Activated CD4-positive, alpha-beta T cell treated with anti-CD3 and anti-CD28 coated beads for 48 hours (primary cell): Measurements from ENCODE around the gene UBE2U.
"Not testable (repeated sequence)": the region's sequence is repeated elsewhere in the genome, so short reads cannot be mapped to it uniquely, and the experiment has no call there.

Source experiments
- DNase-seq: peaks from one replicate; pipeline ENCODE4 v3.0.0-alpha.2; 2020

Gene UBE2U

GRCh38 chr1:64194168-64195080, 9.0 kb upstream of the UBE2U start:
- no peak for DNase-seq

GRCh38 chr1:64195081-64195395, 8.4 kb upstream of the UBE2U start:
- DNase-seq: no peak

GRCh38 chr1:64196074-64196870, 7.2 kb upstream of the UBE2U start:
- no peak for DNase-seq

- DNase-seq: no peak
Observed at GRCh38 chr1:64197076-64197475, 6.3 kb upstream of the UBE2U start.

- no peak for DNase-seq
Observed at GRCh38 chr1:64199154-64199553, 4.3 kb upstream of the UBE2U start.

GRCh38 chr1:64200064-64200463, 3.4 kb upstream of the UBE2U start:
- no peak for DNase-seq

- no peak for DNase-seq
Observed at GRCh38 chr1:64209221-64209620, 5.8 kb downstream of the UBE2U start.

GRCh38 chr1:64212031-64212430, 8.6 kb downstream of the UBE2U start:
- no peak for DNase-seq

GRCh38 chr1:64215576-64215975, 12.2 kb downstream of the UBE2U start:
- DNase-seq: no peak

- no peak for DNase-seq
Observed at GRCh38 chr1:64220241-64220640, 16.8 kb downstream of the UBE2U start.

- DNase-seq: no peak
Observed at GRCh38 chr1:64223329-64224151, 20.1 kb downstream of the UBE2U start.

- not testable (repeated sequence) for DNase-seq
Observed at GRCh38 chr1:64224236-64224635, 20.8 kb downstream of the UBE2U start.

GRCh38 chr1:64228167-64228957, 24.9 kb downstream of the UBE2U start:
- DNase-seq: no peak

GRCh38 chr1:64229307-64229706, 25.9 kb downstream of the UBE2U start:
- DNase-seq: no peak

- DNase-seq: no peak
Observed at GRCh38 chr1:64231153-64231552, 27.7 kb downstream of the UBE2U start.

GRCh38 chr1:64231654-64232053, 28.2 kb downstream of the UBE2U start:
- DNase-seq: no peak

GRCh38 chr1:64234714-64235113, 31.3 kb downstream of the UBE2U start:
- DNase-seq: no peak

- no peak for DNase-seq
Observed at GRCh38 chr1:64235181-64235580, 31.8 kb downstream of the UBE2U start.

GRCh38 chr1:64235910-64236309, 32.5 kb downstream of the UBE2U start:
- DNase-seq: no peak

GRCh38 chr1:64236541-64236954, 33.1 kb downstream of the UBE2U start:
- no peak for DNase-seq

- not testable (repeated sequence) for DNase-seq
Observed at GRCh38 chr1:64239519-64239918, 36.1 kb downstream of the UBE2U start.

- DNase-seq: no peak
Observed at GRCh38 chr1:64240206-64240605, 36.8 kb downstream of the UBE2U start.
